Right lobe of liver (tissue), 6 donors: ENCODE data around the gene CYBA. TPM values are rescaled to one million over a fixed set of nuclear protein-coding genes. Genes with fewer than 3 reads are reported as not detected.

ENCODE experiments used
- ATAC-seq, 4 donors: fragments of 200-7000 bp; cut with Tn5 transposase; one replicate each; pipeline ENCODE4 v1.9.1; 2020; ENCODE audit warnings: mild to moderate bottlenecking in 4 of 4, moderate library complexity in 4 of 4
- DNase-seq, 3 donors: peaks; one replicate each; pipeline ENCODE4 v3.0.0-alpha.2; 2020
- H3K27ac ChIP-seq, 3 donors: fragments of 200-600 bp; one replicate each; pipeline ENCODE4 v1.8.0; 2022
- H3K27me3 ChIP-seq, 2 donors: fragments of 200-600 bp; one replicate each; pipeline ENCODE4 v1.8.0; 2022
- H3K36me3 ChIP-seq, 4 donors: fragments of 200-600 bp; sonication (generic) in 1 of 4; one replicate each; pipeline versions ENCODE4 v1.5.1 to v1.8.0; 2017 to 2022; ENCODE audit warnings: control low read depth in 1 of 4
- H3K4me1 ChIP-seq, 4 donors: fragments of 200-600 bp; sonication (generic) in 1 of 4; one replicate each; pipeline versions ENCODE4 v1.5.1 to v1.8.0; 2017 to 2022; ENCODE audit warnings: control low read depth in 1 of 4
- H3K4me3 ChIP-seq, 3 donors: fragments of 200-600 bp; one replicate each; pipeline ENCODE4 v1.8.0; 2022
- H3K9me3 ChIP-seq, 4 donors: fragments of 200-600 bp; sonication (generic) in 1 of 4; one replicate each; pipeline versions ENCODE4 v1.5.1 to v1.8.0; 2017 to 2022; ENCODE audit warnings: control low read depth in 1 of 4
- POLR2A ChIP-seq: fragments of 450-650 bp; IDR thresholded peaks from one replicate; pipeline ENCODE4 v1.6.1; 2017; ENCODE audit warnings: antibody characterized with exemption, mild to moderate bottlenecking
- WGBS: methylation state at CpG from one replicate; pipeline ENCODE4 v1.1.6; 2018; ENCODE audit warnings: low coverage, low lambda C conversion rate; ENCODE audit not compliant: insufficient coverage; ENCODE audit errors: missing lambda C conversion rate; 5-methylcytosine and 5-hydroxymethylcytosine counted together
- intact Hi-C, 2 donors: fragments of 100-400 bp; cut with DNase I; formaldehyde crosslinking; loops; one replicate each; pipeline versions ENCODE4 v1.11.2 to v1.14.1; 2022
- total RNA-seq, 6 experiments: library from RNA; depleted of rRNA in 2 of 6; stranded (reverse); fragments of >200 nt in 2 of 6; fragmentation: NEBNext Ultra II Directional in 3 of 6; extraction: Animal tissue kit (Norgen Biotek cat#: 25700) in 3 of 6; gene quantifications; one replicate each; pipeline versions ENCODE4 v1.1.0 to v1.2.4, GENCODE V29; 2016 to 2023
- TF ChIP-seq, protein P1 (sequence below), 4 donors: fragments of 200-600 bp in 3 of 4; fragments of 450-650 bp in 1 of 4; IDR thresholded peaks; one replicate each; pipeline versions ENCODE4 v1.5.1 to v1.8.0; 2016 to 2022; ENCODE audit warnings: antibody characterized with exemption in 4 of 4, mild to moderate bottlenecking in 2 of 4
- donor health status: DM: no; HTN: yes; CAD: no.
- donor health status: DM: no; HTN: no; CAD: no.
- donor health status: DM: no; HTN: no; CAD: no.
- donor health status: DM: no; HTN: yes; CAD: no.
- donor health status: DM: no; HTN: yes; CAD: no.

CYBA gene
- total RNA-seq, 6 experiments from 2014 or later = 22.8 to 70.0 (median 41.3) TPM

DNA sequence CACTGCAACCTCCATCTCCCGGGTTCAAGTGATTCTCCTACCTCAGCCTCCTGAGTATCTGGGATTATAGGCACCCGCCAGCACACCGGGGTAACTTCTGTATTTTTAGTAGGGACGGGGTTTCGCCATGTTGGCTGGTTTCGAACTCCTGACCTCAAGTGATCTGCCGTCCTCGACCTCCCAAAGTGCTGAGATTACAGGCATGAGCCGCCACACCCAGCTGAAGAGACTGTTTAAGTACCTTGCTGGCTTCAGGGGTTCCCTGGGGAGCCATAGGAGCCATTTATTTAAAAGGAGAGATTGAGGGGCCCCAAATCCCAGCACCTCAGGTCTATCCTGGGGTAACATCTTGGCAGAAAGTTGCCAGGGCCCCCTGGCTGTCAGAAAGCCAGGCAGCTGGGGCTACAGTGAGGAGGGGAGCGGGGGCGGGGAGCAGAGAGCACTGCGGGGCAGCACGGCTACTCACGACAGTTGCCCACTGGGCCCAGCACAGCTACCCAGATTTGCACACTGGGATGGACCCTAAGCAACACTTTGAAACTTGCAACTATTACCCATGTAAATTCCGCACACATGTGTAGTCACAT is 33.8 kb upstream of the CYBA start:
- no peak for TF ChIP-seq POLR2A
- TF ChIP-seq, protein P1, sequence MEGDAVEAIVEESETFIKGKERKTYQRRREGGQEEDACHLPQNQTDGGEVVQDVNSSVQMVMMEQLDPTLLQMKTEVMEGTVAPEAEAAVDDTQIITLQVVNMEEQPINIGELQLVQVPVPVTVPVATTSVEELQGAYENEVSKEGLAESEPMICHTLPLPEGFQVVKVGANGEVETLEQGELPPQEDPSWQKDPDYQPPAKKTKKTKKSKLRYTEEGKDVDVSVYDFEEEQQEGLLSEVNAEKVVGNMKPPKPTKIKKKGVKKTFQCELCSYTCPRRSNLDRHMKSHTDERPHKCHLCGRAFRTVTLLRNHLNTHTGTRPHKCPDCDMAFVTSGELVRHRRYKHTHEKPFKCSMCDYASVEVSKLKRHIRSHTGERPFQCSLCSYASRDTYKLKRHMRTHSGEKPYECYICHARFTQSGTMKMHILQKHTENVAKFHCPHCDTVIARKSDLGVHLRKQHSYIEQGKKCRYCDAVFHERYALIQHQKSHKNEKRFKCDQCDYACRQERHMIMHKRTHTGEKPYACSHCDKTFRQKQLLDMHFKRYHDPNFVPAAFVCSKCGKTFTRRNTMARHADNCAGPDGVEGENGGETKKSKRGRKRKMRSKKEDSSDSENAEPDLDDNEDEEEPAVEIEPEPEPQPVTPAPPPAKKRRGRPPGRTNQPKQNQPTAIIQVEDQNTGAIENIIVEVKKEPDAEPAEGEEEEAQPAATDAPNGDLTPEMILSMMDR (IDR thresholded peaks at IDR 0.05) = no peak
- no peak for DNase-seq
- ATAC-seq = no peak
- Histone ChIP-seq H3K36me3 (no peaks in the 10 kb centered on the region), H3K4me1 (peaks cover 0 to 13% (median 4%) of the 10 kb centered on the region in 4 donors), H3K9me3 (no peaks in the 10 kb centered on the region), H3K4me3 (no peak overlapping the region), H3K27ac (no peak overlapping the region), H3K27me3 (no peaks in the 10 kb centered on the region)
- intact Hi-C loops = no loop called here
- 62% methylated on average over 7 of the region's 15 CpGs for WGBS

DNA sequence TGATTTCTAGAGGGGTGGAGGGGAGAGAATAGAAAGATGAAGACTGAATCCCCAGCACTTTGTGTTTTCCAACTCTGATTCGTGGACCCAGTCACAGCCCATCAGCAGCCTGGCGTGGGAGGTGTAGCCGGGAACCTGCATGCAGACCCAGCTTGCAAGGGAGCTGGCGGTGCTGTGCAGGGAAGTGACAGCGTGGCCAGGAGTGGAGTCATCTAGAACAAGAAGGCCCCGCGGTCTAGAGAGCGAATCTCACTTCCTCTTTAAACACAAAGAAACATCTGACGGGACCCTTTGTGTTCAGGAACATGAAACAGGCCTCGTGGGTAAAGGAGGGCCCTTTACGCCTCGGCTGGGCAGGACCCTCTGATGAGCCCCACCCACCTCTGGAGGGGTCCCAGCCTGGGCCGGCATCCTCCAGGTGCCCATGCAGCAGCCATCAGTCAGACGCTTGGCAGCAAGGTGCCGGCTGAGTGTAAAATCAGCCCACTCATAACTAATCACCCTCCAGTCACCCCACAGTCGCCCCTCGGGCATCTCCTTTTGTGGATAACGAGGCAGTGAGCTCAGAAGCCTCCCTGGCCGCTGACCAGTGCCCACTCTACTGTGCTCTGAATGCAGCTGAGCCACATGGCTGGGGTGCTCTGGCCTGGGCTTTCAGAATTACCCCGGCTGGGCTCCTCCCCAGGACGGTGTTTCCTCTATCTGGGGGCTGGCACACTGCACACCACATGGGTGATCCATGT is 31.0 kb upstream of the CYBA start:
- Histone ChIP-seq H3K27me3 (no peaks in the 10 kb centered on the region), H3K36me3 (no peaks in the 10 kb centered on the region), H3K4me3 (no peak overlapping the region), H3K9me3 (no peaks in the 10 kb centered on the region), H3K27ac (peak overlapping the region in 2 of 3 donors; percentile 15 to 33), H3K4me1 (peaks cover 0 to 13% (median 4%) of the 10 kb centered on the region in 4 donors)
- 25% methylated on average over 16 of the region's 21 CpGs for WGBS
- peak in 2 of 4 donors; percentile 5 to 35 for ATAC-seq
- intact Hi-C loops = no loop called here
- peak in 1 of 3 donors; percentile 73 for DNase-seq
- no peak for TF ChIP-seq POLR2A
- TF ChIP-seq, protein P1 (IDR thresholded peaks at IDR 0.05) = no peak

DNA sequence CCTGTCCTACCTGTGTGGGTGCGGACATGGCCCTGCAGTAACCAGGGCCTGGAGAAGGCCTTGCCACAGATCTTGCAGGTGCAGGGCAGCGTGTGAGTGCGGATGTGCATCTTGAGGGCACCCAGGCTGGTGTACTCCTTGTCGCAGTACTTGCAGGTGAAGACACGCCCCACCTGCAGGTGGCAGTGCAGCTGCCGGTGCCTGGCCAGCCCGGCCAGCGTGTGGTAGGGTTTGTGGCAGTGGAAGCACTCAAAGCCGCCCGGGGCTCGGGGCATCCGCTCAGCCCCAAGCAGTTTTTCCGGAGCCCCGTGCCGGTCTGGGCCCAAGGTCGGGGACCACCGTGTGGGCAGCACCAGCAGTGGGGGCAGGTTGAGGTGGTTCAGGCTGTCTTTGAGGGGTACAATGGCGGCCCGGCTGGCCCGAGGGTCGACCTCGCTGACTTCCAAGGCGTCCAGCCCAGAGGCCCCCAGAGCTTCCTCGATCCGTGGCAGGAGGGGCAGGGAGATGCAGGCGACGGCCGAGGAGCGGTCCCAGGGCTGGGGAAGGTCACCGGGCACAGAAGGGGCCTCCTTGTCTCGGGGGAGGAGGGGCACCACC is 30.3 kb upstream of the CYBA start:
- TF ChIP-seq POLR2A = no peak
- TF ChIP-seq, protein P1 (IDR thresholded peaks at IDR 0.05) = peak; percentile 42 to 67 (median 58)
- WGBS = 35% methylated on average over 10 of the region's 31 CpGs
- DNase-seq = peak in 2 of 3 donors; percentile 69 to 73
- Histone ChIP-seq H3K9me3 (no peaks in the 10 kb centered on the region), H3K36me3 (no peaks in the 10 kb centered on the region), H3K27ac (no peak overlapping the region), H3K4me1 (peaks cover 0 to 8% (median 3%) of the 10 kb centered on the region in 4 donors), H3K27me3 (no peaks in the 10 kb centered on the region), H3K4me3 (no peak overlapping the region)
- intact Hi-C loops = no loop called here
- ATAC-seq = peak; percentile 67 to 76 (median 72)

DNA sequence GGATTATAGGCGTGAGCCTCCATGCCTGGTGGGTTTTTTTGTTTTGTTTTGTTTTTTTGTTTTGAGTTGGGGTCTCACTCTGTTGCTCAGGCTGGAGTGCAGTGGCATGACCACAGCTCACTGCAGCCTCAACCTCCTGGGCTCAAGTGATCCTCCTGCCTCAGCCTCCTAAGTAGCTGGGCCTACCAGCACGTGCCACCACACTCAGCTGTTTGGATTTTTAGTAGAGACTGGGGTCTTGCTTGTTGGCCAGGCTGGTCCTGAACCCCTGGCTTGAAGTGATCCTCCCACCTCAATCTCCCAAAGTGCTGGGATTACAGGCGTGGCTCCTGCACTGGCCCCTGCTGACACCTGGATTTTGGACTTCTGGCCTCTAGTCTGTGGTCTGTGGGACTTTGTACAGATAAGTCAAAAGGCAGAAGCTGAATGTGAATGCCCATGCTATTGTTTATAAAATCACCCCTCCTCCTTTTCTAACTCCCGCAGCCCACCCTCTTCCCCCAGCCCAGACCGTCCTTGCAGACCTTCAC is 29.8 kb upstream of the CYBA start:
- H3K4me1 ChIP-seq = peaks cover 0 to 5% (median 1%) of the 10 kb centered on the region in 4 donors
- WGBS = 100% methylated on average over 1 of the region's 5 CpGs
- DNase-seq (no peak), ATAC-seq (no peak)
- TF ChIP-seq POLR2A = no peak
- TF ChIP-seq, protein P1 (IDR thresholded peaks at IDR 0.05) = no peak
- H3K27ac ChIP-seq = no peak overlapping the region
- no peaks in the 10 kb centered on the region for H3K27me3 ChIP-seq
- no peak overlapping the region for H3K4me3 ChIP-seq
- intact Hi-C loops = no loop called here
- H3K36me3 ChIP-seq = no peaks in the 10 kb centered on the region
- H3K9me3 ChIP-seq = no peaks in the 10 kb centered on the region
